ENCODE results near the gene MAST1.
"Not testable (repeated sequence)": the region's sequence is repeated elsewhere in the genome, so short reads cannot be mapped to it uniquely, and the experiment has no call there.

The MAST1 gene

DNA sequence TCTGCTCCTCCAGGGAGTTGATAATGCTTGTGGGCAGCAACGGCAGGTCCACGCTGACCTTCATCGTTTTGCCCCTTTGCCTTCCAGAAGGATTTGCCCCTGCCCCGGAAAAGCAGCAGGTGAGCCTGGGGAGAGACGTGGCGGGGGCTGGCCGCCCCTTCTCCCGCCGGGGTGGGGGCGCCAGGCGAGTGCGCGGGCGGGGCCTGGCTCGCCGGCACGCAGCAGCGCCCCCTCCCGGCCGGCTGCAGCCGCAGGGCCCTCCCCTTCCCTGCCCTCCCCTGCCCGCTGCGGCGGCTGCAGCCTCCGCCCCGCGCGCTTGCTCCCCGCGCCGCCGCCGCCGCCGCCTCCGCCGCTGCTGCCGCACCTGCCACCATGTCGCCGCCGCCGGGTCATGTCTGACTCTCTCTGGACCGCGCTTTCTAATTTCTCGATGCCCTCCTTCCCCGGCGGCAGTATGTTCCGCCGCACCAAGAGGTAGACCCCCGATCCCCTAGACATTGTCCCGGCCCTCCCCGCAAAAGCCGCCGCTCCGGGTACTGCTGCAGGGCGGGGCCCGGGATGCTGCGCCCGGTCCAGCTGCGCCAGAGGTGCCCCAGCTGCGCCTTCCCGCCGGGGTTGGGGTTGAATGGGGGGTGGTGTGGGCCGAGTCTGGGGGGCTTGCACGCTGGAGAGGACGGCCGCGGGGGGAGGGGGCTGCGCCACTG lies at the start of gene MAST1:
TSS of gene MAST1 (plus strand) at position 334 of the 704 bp plus-strand sequence. CDS start at position 392, 58 bp downstream.
- peak; percentile 29 for DNase-seq

DNA sequence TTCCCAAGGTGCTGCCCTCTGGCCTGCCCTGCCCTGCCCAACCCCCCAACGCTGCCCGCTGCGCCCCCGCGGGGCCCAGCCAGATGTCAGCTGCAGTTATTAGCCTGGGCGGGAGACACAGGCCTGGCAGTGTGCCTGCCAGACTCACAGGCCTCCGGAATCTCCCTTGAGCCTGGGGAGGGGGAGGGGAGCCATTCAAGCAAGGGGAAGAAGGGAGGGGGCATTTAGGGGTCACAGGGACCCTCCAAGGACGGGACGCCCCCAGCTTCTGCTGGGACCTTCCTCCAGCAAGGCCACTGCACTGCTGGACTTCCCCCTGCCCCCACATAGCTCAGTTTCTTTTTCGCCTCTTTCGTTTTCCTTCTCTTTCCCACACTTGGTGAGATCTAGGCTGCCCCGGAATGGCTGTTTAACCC lies 49.6 kb upstream of the MAST1 start:
- DNase-seq: no peak

- no peak for DNase-seq
These were observed 49.0 kb upstream of the MAST1 start for GRCh38 chr19:12789098-12789903.

DNA sequence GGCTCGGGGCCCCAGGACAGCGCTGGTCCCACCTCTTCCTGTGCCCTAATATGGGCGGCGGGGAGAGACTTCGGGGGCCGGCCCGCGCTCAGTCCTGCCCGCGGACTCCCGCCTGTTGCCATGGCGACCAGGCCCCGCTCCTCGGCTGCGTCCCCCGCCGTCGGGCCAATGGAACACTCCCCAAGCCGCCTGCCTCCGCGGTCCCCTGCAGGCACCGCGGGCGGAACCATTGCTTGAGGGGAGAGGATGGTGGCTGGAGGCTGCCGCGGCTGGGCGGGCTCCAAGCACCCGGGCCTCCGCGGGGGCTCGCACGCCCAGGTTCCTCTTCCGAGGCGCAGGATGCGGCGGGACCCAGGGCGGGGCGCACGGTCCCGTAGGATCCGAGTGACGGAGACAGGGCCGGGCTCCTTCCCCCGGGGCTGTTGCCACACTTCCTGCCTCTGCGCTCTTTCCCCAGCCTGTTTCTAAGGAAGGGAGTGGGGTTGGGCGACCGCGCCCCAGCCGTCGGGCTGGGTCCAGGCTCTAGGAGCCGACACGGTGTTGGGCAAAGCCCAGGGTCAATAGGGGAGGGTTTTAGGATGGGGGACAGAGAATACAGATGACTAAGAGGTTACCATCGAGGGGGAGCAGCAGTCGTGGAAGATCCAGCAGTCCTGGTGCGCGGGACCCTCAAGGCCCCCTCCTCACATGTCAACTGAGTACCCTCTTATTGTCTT lies 48.3 kb upstream of the MAST1 start:
- DNase-seq: peak; percentile 82

- no peak for DNase-seq
These were observed 47.5 kb upstream of the MAST1 start for GRCh38 chr19:12790628-12791344.

- DNase-seq: peak; percentile 93
These were observed 46.8 kb upstream of the MAST1 start, which contains the start of gene JUNB for GRCh38 chr19:12791345-12792050. Gene JUNB (plus strand): TSS chr19:12791486. CDS start chr19:12791772, 286 bp downstream.

DNA sequence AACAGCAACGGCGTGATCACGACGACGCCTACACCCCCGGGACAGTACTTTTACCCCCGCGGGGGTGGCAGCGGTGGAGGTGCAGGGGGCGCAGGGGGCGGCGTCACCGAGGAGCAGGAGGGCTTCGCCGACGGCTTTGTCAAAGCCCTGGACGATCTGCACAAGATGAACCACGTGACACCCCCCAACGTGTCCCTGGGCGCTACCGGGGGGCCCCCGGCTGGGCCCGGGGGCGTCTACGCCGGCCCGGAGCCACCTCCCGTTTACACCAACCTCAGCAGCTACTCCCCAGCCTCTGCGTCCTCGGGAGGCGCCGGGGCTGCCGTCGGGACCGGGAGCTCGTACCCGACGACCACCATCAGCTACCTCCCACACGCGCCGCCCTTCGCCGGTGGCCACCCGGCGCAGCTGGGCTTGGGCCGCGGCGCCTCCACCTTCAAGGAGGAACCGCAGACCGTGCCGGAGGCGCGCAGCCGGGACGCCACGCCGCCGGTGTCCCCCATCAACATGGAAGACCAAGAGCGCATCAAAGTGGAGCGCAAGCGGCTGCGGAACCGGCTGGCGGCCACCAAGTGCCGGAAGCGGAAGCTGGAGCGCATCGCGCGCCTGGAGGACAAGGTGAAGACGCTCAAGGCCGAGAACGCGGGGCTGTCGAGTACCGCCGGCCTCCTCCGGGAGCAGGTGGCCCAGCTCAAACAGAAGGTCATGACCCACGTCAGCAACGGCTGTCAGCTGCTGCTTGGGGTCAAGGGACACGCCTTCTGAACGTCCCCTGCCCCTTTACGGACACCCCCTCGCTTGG lies 46.1 kb upstream of the MAST1 start:
- peak; percentile 72 for DNase-seq

- DNase-seq: no peak
These were observed 45.4 kb upstream of the MAST1 start for GRCh38 chr19:12792853-12793289.

DNA sequence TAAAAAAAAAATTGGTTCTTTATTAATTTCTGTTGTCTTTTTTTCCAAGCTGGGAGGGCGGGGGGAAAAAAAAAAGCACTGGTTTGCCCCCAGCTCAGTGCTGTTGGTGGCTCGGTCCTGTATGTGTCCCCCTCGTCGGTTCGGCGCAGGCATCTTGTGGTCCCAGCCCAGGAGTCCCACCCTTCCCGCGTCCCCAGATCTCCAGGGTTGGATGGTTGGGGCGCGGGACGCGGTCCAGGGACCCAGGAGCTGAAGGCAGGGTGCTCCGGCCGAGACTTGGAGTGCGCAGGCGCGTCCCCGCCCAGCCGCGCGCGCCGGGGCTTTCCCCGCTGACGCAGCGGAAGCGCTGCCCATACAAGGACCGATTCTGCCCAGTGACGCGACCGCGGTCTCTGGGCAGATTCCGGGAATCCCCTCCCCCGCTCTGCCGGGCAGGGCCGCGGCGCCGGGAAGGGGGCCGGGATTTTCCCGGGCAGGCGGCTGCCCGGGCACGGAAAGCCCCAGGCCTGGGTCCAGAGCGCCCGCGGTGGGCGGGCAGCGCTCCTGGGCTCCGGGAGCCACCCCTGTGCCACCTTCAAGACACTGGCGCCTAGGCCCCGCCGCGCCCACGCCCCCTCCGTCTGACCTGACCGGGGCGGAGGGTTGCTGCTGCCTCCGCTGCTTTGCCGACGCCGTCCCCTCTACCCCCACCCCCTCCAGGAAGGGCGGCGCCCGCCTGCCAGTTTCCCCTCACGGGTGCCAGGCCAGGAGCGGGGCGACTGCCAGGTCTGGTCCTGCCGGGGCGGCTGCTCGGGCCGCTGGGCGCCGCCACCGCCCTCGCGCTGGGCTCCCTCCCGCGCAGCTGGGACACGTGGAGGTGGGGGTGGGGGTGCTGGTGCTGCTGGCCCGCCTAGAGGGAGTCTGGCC lies 44.8 kb upstream of the MAST1 start:
- DNase-seq: peak; percentile 90

- DNase-seq: no peak
These were observed 43.9 kb upstream of the MAST1 start for GRCh38 chr19:12794196-12794941.

GRCh38 chr19:12794971-12795381 lies 43.3 kb upstream of the MAST1 start:
- DNase-seq: no peak

- DNase-seq: peak; percentile 66
These were observed 41.9 kb upstream of the MAST1 start for GRCh38 chr19:12796146-12797071.

GRCh38 chr19:12797141-12797587 lies 41.2 kb upstream of the MAST1 start:
- no peak for DNase-seq

GRCh38 chr19:12797607-12798006 lies 40.7 kb upstream of the MAST1 start:
- DNase-seq: not testable (repeated sequence)

DNA sequence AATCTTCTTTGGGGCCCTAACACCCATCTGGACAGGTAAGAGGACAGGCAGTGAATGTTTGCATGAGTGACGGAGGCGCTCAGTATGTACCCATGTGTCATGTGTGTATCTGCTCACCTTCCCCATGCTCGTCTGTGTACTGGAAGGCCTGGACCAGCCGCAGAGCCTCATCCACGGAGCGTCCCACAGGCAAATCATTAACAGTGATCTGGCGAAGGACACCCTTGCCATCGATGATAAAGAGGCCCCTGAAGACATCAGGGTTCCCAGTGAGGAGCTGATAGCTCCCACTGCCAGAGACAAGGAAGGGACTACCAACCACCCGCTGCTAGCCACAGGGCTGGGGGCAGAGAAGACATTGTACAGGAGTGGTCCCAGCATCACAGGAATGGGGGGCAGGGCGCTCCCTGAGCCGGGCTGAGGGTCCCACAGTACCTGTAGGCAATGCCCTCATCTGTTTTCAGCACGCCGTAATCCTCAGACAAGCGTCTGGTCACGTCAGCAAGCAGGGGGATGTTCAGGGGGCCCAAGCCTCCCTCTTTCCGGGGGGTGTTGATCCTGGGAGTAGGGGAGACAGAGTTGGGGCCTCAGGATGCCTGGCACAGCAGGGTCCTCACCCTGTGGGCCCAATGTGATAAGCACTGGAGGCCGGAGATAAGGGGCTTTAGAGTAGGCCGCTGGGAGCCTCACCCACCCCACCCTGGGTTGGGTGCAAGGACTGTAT lies 38.4 kb upstream of the MAST1 start:
- no peak for DNase-seq

DNA sequence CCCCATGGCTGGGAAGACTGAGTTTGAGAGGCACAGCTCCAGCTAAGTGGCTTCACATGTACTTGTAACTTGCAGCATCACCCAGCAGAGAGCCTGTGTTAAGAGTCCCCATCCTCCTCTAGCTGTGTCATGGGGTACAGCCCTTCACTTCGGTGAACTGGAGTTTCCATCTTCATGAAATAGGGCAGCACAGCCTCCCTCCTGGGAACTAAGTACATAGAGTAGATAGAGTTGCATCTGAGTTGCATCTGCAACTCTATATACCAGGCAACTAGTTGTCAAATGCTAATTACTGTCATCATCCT lies 37.9 kb upstream of the MAST1 start:
- no peak for DNase-seq

GRCh38 chr19:12800923-12801465 lies 37.3 kb upstream of the MAST1 start:
- no peak for DNase-seq
